ENCODE results near the gene RGS7. TPM values are rescaled to one million over a fixed set of nuclear protein-coding genes. Genes with fewer than 3 reads are reported as not detected.

RGS7 gene
- total RNA-seq, 6 experiments from 2014 or later: not detected

DNA sequence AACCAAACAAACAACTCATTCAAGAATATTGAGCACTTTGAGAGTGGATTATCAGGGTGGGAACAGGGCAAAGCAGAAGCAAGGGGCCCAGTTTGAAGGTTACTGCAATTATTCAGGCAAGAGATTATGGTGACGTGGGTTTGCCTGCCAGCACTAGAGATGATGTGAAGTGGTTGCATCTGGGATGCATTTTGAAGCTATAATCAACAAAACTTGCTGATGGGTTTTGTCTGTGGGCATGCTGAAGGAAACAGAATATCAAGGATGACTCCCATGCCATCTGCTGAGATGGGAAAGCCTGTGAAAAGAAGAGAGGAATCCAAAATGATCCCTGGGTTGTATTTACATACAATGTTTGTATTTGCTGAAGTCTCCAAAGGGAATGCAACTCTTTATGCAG is 520.7 kb downstream of the RGS7 start:
- H3K4me3 ChIP-seq: no peak overlapping the region
- H3K4me1 ChIP-seq: no peaks in the 10 kb centered on the region
- 0% methylated on average over 1 of the region's 1 CpG for WGBS (ENCODE audit: insufficient coverage, low coverage, low lambda C conversion rate, missing lambda C conversion rate)
- H3K27ac ChIP-seq: no peak overlapping the region
- intact Hi-C loops (cut with DNase I): no loop called here
- no peaks in the 10 kb centered on the region for H3K9me3 ChIP-seq
- H3K36me3 ChIP-seq: no peaks in the 10 kb centered on the region
- no peak for DNase-seq
- H3K27me3 ChIP-seq: no peaks in the 10 kb centered on the region
- TF ChIP-seq POLR2A (IDR thresholded peaks at IDR 0.05): no peak
- TF ChIP-seq, protein P1, sequence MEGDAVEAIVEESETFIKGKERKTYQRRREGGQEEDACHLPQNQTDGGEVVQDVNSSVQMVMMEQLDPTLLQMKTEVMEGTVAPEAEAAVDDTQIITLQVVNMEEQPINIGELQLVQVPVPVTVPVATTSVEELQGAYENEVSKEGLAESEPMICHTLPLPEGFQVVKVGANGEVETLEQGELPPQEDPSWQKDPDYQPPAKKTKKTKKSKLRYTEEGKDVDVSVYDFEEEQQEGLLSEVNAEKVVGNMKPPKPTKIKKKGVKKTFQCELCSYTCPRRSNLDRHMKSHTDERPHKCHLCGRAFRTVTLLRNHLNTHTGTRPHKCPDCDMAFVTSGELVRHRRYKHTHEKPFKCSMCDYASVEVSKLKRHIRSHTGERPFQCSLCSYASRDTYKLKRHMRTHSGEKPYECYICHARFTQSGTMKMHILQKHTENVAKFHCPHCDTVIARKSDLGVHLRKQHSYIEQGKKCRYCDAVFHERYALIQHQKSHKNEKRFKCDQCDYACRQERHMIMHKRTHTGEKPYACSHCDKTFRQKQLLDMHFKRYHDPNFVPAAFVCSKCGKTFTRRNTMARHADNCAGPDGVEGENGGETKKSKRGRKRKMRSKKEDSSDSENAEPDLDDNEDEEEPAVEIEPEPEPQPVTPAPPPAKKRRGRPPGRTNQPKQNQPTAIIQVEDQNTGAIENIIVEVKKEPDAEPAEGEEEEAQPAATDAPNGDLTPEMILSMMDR (IDR thresholded peaks at IDR 0.05): no peak
- no peak for ATAC-seq

DNA sequence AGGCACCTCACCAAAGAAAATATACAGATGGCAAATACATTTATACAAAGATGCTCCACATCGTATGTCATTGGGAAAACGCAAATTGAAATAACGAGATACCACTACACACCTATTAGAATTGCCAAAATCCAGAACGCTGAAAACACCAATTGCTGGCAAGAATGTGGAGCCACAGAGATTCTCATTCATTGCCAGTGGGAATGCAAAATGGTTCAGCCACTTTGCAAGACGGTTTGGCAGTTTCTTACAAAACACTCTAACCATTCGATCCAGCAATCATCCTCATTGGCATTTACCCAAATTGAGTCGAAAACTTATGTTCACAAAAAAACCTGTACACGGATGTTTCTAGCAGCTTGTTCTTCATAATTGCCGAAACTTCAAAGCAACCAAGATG is 521.7 kb downstream of the RGS7 start:
- H3K36me3 ChIP-seq: no peaks in the 10 kb centered on the region
- intact Hi-C loops (cut with DNase I): no loop called here
- 60% methylated on average over 9 of the region's 9 CpGs for WGBS (ENCODE audit: insufficient coverage, low coverage, low lambda C conversion rate, missing lambda C conversion rate)
- H3K27ac ChIP-seq: no peak overlapping the region
- ATAC-seq (no peak), DNase-seq (no peak)
- H3K27me3 ChIP-seq: no peaks in the 10 kb centered on the region
- no peaks in the 10 kb centered on the region for H3K9me3 ChIP-seq
- no peak overlapping the region for H3K4me3 ChIP-seq
- H3K4me1 ChIP-seq: no peaks in the 10 kb centered on the region
- TF ChIP-seq, protein P1 (IDR thresholded peaks at IDR 0.05): no peak
- TF ChIP-seq POLR2A (IDR thresholded peaks at IDR 0.05): no peak

DNA sequence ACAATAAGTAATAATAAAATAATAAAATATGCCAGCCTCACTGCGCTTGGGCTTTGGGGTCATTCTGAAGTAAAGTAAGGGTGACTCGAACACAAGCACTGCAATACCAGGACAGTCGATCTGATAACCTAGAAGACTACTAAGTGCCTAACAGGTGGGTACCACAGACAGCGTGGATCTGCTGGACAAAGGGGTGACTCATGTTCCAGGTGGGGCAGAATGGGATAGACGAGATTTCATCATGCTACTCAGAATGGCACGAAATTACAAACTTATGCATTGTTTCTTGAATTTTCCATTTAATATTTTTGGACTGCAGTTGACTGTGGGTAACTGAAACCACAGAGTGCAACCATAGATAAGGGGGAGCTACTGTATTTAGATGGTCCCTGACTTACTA is 523.9 kb downstream of the RGS7 start:
- 61% methylated on average over 5 of the region's 6 CpGs for WGBS (ENCODE audit: insufficient coverage, low coverage, low lambda C conversion rate, missing lambda C conversion rate)
- Histone ChIP-seq H3K4me3 (no peak overlapping the region), H3K27me3 (no peaks in the 10 kb centered on the region), H3K4me1 (no peaks in the 10 kb centered on the region), H3K9me3 (no peaks in the 10 kb centered on the region), H3K27ac (no peak overlapping the region), H3K36me3 (no peaks in the 10 kb centered on the region)
- TF ChIP-seq POLR2A (IDR thresholded peaks at IDR 0.05): no peak
- TF ChIP-seq, protein P1 (IDR thresholded peaks at IDR 0.05): no peak
- no peak for ATAC-seq
- DNase-seq: no peak
- intact Hi-C loops (cut with DNase I): no loop called here

DNA sequence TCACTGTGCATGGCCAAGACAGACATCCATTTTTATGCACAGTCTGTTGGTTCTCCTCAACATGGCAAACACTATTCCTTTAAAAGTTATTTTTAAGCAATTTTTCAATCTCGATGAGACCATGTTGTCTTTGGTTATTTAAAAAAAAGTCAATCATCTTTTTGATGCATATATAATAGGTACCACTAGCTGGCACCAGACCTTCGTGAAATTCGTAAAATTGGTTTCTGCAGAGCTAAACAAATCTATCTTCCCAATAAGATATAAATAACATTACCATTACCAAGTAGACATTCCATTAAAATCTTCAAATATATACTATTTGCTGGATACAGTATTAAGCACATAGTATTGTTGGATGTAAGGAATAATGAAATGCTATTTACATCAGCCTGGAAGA is 525.1 kb downstream of the RGS7 start:
- intact Hi-C loops (cut with DNase I): no loop called here
- H3K36me3 ChIP-seq: no peaks in the 10 kb centered on the region
- 21% methylated on average over 3 of the region's 3 CpGs for WGBS (ENCODE audit: insufficient coverage, low coverage, low lambda C conversion rate, missing lambda C conversion rate)
- no peaks in the 10 kb centered on the region for H3K27me3 ChIP-seq
- no peak for DNase-seq
- no peak for ATAC-seq
- H3K4me3 ChIP-seq: no peak overlapping the region
- H3K9me3 ChIP-seq: no peaks in the 10 kb centered on the region
- H3K27ac ChIP-seq: no peak overlapping the region
- TF ChIP-seq, protein P1 (IDR thresholded peaks at IDR 0.05): no peak
- TF ChIP-seq POLR2A (IDR thresholded peaks at IDR 0.05): no peak
- no peaks in the 10 kb centered on the region for H3K4me1 ChIP-seq

DNA sequence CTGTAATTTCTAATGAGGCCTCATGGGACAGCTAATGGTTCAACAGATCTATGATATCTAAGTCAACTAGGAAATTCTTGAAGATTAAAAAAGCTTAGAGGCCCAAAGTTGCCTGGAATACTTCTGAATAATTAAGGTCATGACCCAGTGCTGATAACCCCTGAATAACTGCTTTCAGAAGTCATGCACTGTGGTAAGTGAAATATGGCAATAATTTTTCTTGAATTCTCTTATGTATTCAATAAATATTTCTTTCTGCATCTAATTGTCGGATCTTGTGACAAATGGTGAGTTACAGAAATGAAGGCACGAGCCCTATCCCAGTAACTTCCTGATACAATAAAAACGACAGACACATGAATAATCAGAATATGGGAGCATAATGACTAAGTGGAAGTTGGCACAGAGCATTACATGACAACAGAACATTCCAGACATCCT is 525.8 kb downstream of the RGS7 start:
- Histone ChIP-seq H3K27ac (no peak overlapping the region), H3K9me3 (no peaks in the 10 kb centered on the region), H3K27me3 (no peaks in the 10 kb centered on the region), H3K4me3 (no peak overlapping the region), H3K4me1 (no peaks in the 10 kb centered on the region), H3K36me3 (no peaks in the 10 kb centered on the region)
- DNase-seq (no peak), ATAC-seq (no peak)
- 30% methylated on average over 3 of the region's 3 CpGs for WGBS (ENCODE audit: insufficient coverage, low coverage, low lambda C conversion rate, missing lambda C conversion rate)
- TF ChIP-seq POLR2A (IDR thresholded peaks at IDR 0.05): no peak
- TF ChIP-seq, protein P1 (IDR thresholded peaks at IDR 0.05): no peak
- intact Hi-C loops (cut with DNase I): no loop called here

Data from right lobe of liver (tissue), 6 donors.